Measurements from ENCODE around the gene OPHN1. TPM values are rescaled to one million over a fixed set of nuclear protein-coding genes. Genes with fewer than 3 reads are reported as not detected.

Gene OPHN1
- total and polyA plus RNA-seq, 2 experiments from 2014 or later, result 2.2 to 3.8 TPM

- Mint-ChIP-seq H3K27ac (no peak overlapping the region), H3K36me3 (ENCODE audit: low read depth) (no peaks in the 10 kb centered on the region), H3K4me1 (peaks cover 4% of the 10 kb centered on the region; the same call in 1 of the 3 replicates), H3K9me3 (no peaks in the 10 kb centered on the region), H3K27me3 (ENCODE audit: insufficient read depth, low read depth, poor library complexity) (no peaks in the 10 kb centered on the region), H3K4me3 (no peak overlapping the region)
- H3F3A ChIP-seq (replicated peaks; ENCODE audit: low read depth), result no peaks in the 10 kb centered on the region
- no peak overlapping the region for H3K4me2 ChIP-seq
- H3K4me1 ChIP-seq (ENCODE audit: insufficient read depth), result no peaks in the 10 kb centered on the region
- H3K79me2 ChIP-seq (replicated peaks; ENCODE audit: insufficient read depth), result no peaks in the 10 kb centered on the region
- no peaks in the 10 kb centered on the region for H3K36me3 ChIP-seq (ENCODE audit: insufficient read depth)
- no peak overlapping the region for H3K27ac ChIP-seq (ENCODE audit: low read depth)
- H3K27me3 ChIP-seq (ENCODE audit: insufficient read depth), result no peaks in the 10 kb centered on the region
- no peaks in the 10 kb centered on the region for H3K9me2 ChIP-seq (ENCODE audit: insufficient read depth)
- H3K4me3 ChIP-seq, result no peak overlapping the region
- H2AFZ ChIP-seq, result no peak overlapping the region
- no peak for DNase-seq (ENCODE audit: low spot score)
- no peak for ATAC-seq
- no peaks in the 10 kb centered on the region for H4K20me1 ChIP-seq (replicated peaks; ENCODE audit: insufficient read depth)
- TF ChIP-seq EZH2 (IDR thresholded peaks at IDR 0.05; ENCODE audit: low read depth, unreplicated experiment) (no peak), CREB1 (CRISPR knock-in tag; IDR thresholded peaks at IDR 0.05; ENCODE audit: low read depth) (no peak), ZNF331 (CRISPR knock-in tag; IDR thresholded peaks at IDR 0.05; ENCODE audit: low read depth) (no peak), NANOG (IDR thresholded peaks at IDR 0.05; ENCODE audit: borderline replicate concordance) (no peak), JUNB (IDR thresholded peaks at IDR 0.05; ENCODE audit: unreplicated experiment) (no peak), EZH2phosphoT487 (IDR thresholded peaks at IDR 0.05; ENCODE audit: unreplicated experiment) (no peak), ZNF114 (CRISPR knock-in tag; IDR thresholded peaks at IDR 0.05) (no peak), STAT1 (IDR thresholded peaks at IDR 0.05; ENCODE audit: unreplicated experiment) (no peak), POLR2AphosphoS5 (IDR thresholded peaks at IDR 0.05; ENCODE audit: low read depth) (no peak)
- TF ChIP-seq, protein P1, sequence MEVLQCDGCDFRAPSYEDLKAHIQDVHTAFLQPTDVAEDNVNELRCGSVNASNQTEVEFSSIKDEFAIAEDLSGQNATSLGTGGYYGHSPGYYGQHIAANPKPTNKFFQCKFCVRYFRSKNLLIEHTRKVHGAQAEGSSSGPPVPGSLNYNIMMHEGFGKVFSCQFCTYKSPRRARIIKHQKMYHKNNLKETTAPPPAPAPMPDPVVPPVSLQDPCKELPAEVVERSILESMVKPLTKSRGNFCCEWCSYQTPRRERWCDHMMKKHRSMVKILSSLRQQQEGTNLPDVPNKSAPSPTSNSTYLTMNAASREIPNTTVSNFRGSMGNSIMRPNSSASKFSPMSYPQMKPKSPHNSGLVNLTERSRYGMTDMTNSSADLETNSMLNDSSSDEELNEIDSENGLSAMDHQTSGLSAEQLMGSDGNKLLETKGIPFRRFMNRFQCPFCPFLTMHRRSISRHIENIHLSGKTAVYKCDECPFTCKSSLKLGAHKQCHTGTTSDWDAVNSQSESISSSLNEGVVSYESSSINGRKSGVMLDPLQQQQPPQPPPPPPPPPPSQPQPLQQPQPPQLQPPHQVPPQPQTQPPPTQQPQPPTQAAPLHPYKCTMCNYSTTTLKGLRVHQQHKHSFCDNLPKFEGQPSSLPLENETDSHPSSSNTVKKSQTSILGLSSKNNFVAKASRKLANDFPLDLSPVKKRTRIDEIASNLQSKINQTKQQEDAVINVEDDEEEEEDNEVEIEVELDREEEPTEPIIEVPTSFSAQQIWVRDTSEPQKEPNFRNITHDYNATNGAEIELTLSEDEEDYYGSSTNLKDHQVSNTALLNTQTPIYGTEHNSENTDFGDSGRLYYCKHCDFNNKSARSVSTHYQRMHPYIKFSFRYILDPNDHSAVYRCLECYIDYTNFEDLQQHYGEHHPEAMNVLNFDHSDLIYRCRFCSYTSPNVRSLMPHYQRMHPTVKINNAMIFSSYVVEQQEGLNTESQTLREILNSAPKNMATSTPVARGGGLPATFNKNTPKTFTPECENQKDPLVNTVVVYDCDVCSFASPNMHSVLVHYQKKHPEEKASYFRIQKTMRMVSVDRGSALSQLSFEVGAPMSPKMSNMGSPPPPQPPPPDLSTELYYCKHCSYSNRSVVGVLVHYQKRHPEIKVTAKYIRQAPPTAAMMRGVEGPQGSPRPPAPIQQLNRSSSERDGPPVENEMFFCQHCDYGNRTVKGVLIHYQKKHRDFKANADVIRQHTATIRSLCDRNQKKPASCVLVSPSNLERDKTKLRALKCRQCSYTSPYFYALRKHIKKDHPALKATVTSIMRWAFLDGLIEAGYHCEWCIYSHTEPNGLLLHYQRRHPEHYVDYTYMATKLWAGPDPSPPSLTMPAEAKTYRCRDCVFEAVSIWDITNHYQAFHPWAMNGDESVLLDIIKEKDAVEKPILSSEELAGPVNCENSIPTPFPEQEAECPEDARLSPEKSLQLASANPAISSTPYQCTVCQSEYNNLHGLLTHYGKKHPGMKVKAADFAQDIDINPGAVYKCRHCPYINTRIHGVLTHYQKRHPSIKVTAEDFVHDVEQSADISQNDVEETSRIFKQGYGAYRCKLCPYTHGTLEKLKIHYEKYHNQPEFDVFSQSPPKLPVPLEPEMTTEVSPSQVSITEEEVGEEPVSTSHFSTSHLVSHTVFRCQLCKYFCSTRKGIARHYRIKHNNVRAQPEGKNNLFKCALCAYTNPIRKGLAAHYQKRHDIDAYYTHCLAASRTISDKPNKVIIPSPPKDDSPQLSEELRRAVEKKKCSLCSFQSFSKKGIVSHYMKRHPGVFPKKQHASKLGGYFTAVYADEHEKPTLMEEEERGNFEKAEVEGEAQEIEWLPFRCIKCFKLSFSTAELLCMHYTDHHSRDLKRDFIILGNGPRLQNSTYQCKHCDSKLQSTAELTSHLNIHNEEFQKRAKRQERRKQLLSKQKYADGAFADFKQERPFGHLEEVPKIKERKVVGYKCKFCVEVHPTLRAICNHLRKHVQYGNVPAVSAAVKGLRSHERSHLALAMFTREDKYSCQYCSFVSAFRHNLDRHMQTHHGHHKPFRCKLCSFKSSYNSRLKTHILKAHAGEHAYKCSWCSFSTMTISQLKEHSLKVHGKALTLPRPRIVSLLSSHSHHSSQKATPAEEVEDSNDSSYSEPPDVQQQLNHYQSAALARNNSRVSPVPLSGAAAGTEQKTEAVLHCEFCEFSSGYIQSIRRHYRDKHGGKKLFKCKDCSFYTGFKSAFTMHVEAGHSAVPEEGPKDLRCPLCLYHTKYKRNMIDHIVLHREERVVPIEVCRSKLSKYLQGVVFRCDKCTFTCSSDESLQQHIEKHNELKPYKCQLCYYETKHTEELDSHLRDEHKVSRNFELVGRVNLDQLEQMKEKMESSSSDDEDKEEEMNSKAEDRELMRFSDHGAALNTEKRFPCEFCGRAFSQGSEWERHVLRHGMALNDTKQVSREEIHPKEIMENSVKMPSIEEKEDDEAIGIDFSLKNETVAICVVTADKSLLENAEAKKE (CRISPR knock-in tag; IDR thresholded peaks at IDR 0.05), result no peak
- TF ChIP-seq, protein P2, sequence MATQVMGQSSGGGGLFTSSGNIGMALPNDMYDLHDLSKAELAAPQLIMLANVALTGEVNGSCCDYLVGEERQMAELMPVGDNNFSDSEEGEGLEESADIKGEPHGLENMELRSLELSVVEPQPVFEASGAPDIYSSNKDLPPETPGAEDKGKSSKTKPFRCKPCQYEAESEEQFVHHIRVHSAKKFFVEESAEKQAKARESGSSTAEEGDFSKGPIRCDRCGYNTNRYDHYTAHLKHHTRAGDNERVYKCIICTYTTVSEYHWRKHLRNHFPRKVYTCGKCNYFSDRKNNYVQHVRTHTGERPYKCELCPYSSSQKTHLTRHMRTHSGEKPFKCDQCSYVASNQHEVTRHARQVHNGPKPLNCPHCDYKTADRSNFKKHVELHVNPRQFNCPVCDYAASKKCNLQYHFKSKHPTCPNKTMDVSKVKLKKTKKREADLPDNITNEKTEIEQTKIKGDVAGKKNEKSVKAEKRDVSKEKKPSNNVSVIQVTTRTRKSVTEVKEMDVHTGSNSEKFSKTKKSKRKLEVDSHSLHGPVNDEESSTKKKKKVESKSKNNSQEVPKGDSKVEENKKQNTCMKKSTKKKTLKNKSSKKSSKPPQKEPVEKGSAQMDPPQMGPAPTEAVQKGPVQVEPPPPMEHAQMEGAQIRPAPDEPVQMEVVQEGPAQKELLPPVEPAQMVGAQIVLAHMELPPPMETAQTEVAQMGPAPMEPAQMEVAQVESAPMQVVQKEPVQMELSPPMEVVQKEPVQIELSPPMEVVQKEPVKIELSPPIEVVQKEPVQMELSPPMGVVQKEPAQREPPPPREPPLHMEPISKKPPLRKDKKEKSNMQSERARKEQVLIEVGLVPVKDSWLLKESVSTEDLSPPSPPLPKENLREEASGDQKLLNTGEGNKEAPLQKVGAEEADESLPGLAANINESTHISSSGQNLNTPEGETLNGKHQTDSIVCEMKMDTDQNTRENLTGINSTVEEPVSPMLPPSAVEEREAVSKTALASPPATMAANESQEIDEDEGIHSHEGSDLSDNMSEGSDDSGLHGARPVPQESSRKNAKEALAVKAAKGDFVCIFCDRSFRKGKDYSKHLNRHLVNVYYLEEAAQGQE (IDR thresholded peaks at IDR 0.05; ENCODE audit: unreplicated experiment), result no peak
- TF ChIP-seq, protein P3, sequence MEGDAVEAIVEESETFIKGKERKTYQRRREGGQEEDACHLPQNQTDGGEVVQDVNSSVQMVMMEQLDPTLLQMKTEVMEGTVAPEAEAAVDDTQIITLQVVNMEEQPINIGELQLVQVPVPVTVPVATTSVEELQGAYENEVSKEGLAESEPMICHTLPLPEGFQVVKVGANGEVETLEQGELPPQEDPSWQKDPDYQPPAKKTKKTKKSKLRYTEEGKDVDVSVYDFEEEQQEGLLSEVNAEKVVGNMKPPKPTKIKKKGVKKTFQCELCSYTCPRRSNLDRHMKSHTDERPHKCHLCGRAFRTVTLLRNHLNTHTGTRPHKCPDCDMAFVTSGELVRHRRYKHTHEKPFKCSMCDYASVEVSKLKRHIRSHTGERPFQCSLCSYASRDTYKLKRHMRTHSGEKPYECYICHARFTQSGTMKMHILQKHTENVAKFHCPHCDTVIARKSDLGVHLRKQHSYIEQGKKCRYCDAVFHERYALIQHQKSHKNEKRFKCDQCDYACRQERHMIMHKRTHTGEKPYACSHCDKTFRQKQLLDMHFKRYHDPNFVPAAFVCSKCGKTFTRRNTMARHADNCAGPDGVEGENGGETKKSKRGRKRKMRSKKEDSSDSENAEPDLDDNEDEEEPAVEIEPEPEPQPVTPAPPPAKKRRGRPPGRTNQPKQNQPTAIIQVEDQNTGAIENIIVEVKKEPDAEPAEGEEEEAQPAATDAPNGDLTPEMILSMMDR (conservative IDR thresholded peaks at IDR 0.05; ENCODE audit: low read depth in 2 of 2), result no peak
- TF ChIP-seq, protein P4, sequence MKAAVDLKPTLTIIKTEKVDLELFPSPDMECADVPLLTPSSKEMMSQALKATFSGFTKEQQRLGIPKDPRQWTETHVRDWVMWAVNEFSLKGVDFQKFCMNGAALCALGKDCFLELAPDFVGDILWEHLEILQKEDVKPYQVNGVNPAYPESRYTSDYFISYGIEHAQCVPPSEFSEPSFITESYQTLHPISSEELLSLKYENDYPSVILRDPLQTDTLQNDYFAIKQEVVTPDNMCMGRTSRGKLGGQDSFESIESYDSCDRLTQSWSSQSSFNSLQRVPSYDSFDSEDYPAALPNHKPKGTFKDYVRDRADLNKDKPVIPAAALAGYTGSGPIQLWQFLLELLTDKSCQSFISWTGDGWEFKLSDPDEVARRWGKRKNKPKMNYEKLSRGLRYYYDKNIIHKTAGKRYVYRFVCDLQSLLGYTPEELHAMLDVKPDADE (IDR thresholded peaks at IDR 0.05), result no peak
Measured at GRCh38 chrX:68402094-68402493, 31.2 kb downstream of the OPHN1 start.
